Transverse colon (tissue), 4 donors: ENCODE data around the gene CATSPERD. TPM values are rescaled to one million over a fixed set of nuclear protein-coding genes. Genes with fewer than 3 reads are reported as not detected.

Experiments
- DNase-seq: peaks from one replicate; pipeline ENCODE4 v3.0.0-alpha.2; 2019
- H3K27ac ChIP-seq, 4 donors: fragments of 200-600 bp; sonication (generic); 2 replicates each; pipeline ENCODE4 v1.5.1; 2016 to 2018; ENCODE audit warnings: inconsistent platforms in 4 of 4
- H3K27me3 ChIP-seq: fragments of 200-600 bp; sonication (generic); 2 replicates; pipeline ENCODE4 v1.5.1; 2017; ENCODE audit warnings: inconsistent platforms
- H3K36me3 ChIP-seq, 4 donors: fragments of 200-600 bp; sonication (generic); 2 replicates each; pipeline ENCODE4 v1.5.1; 2017 to 2019; ENCODE audit warnings: inconsistent platforms in 4 of 4
- H3K4me1 ChIP-seq, 4 donors: fragments of 200-600 bp; sonication (generic); 2 replicates each; pipeline ENCODE4 v1.5.1; 2017 to 2020; ENCODE audit warnings: inconsistent platforms in 4 of 4
- H3K4me3 ChIP-seq, 4 donors: fragments of 200-600 bp; sonication (generic); 1 replicate in 1 of 4; 2 replicates in 3 of 4; pipeline versions ENCODE4 v1.5.1 to v1.6.1; 2017 to 2019; ENCODE audit warnings: inconsistent platforms in 4 of 4
- H3K9me3 ChIP-seq, 2 donors: fragments of 200-600 bp; sonication (generic); 2 replicates each; pipeline ENCODE4 v1.5.1; 2017 to 2019; ENCODE audit warnings: inconsistent platforms in 2 of 2
- EP300 ChIP-seq: sonication (generic); formaldehyde crosslinking; IDR thresholded peaks from one replicate; pipeline ENCODE4 v1.6.1; 2017; ENCODE audit warnings: antibody characterized with exemption, low read depth
- POLR2A ChIP-seq: fragments of 450-650 bp; IDR thresholded peaks from one replicate; pipeline ENCODE4 v1.6.1; 2016; ENCODE audit warnings: antibody characterized with exemption, mild to moderate bottlenecking, moderate library complexity
- POLR2AphosphoS5 ChIP-seq, 3 donors: sonication (generic); formaldehyde crosslinking; IDR thresholded peaks; one replicate each; pipeline ENCODE4 v1.6.1; 2016; ENCODE audit warnings: antibody characterized with exemption in 3 of 3
- WGBS, 2 donors: methylation state at CpG; one replicate each; pipeline ENCODE4 v1.1.5; 2018; ENCODE audit warnings: low coverage in 1 of 2; 5-methylcytosine and 5-hydroxymethylcytosine counted together
- in situ Hi-C, 4 donors: fragments of 200-750 bp; cut with MboI; loops; one replicate each; pipeline versions ENCODE4 v1.15.0 to v1.15.1; 2017; ENCODE audit warnings: low sequenced_read_pairs in 3 of 4, low pct_ligation_motif_present in 1 of 4, low pct_unique_long_range_greater_than_20kb in 1 of 4
- intact Hi-C: fragments of 100-400 bp; cut with DNase I; formaldehyde crosslinking; loops from one replicate; pipeline ENCODE4 v1.15.1; 2023; ENCODE audit warnings: low total_unique reads
- total RNA-seq, 4 donors: library from RNA; depleted of rRNA; stranded (reverse); fragments of >200 nt; gene quantifications; one replicate each; pipeline ENCODE4 v1.1.0, GENCODE V29; 2016
- TF ChIP-seq, protein P1 (sequence below), 5 experiments: fragments of 200-600 bp in 3 of 5; fragments of 450-650 bp in 2 of 5; sonication (generic) in 3 of 5; IDR thresholded peaks; 1 replicate in 2 of 5; 2 replicates in 3 of 5; pipeline ENCODE4 v1.5.1; 2016 to 2017; ENCODE audit warnings: antibody characterized with exemption in 5 of 5, inconsistent platforms in 3 of 5, mild to moderate bottlenecking in 2 of 5, moderate library complexity in 1 of 5

CATSPERD gene
- total RNA-seq, 4 donors from 2014 or later = not detected

GRCh38 chr19:5674714-5675113 lies 45.7 kb upstream of the CATSPERD start:
- Histone ChIP-seq H3K27ac (no peak overlapping the region), H3K36me3 (peaks cover 0 to under 1% (median 0%) of the 10 kb centered on the region in 4 donors), H3K4me3 (no peak overlapping the region), H3K27me3 (no peaks in the 10 kb centered on the region), H3K9me3 (no peaks in the 10 kb centered on the region), H3K4me1 (peaks cover 7 to 9% (median 8%) of the 10 kb centered on the region in 4 donors)
- in situ Hi-C loops = no loop called here
- intact Hi-C loops = no loop called here
- DNase-seq = no peak
- 73 to 96% methylated on average over 2 to 5 of the region's 5 CpGs for WGBS, 2 donors
- TF ChIP-seq POLR2AphosphoS5 (IDR thresholded peaks at IDR 0.05) = no peak
- TF ChIP-seq POLR2A = no peak
- TF ChIP-seq, protein P1, sequence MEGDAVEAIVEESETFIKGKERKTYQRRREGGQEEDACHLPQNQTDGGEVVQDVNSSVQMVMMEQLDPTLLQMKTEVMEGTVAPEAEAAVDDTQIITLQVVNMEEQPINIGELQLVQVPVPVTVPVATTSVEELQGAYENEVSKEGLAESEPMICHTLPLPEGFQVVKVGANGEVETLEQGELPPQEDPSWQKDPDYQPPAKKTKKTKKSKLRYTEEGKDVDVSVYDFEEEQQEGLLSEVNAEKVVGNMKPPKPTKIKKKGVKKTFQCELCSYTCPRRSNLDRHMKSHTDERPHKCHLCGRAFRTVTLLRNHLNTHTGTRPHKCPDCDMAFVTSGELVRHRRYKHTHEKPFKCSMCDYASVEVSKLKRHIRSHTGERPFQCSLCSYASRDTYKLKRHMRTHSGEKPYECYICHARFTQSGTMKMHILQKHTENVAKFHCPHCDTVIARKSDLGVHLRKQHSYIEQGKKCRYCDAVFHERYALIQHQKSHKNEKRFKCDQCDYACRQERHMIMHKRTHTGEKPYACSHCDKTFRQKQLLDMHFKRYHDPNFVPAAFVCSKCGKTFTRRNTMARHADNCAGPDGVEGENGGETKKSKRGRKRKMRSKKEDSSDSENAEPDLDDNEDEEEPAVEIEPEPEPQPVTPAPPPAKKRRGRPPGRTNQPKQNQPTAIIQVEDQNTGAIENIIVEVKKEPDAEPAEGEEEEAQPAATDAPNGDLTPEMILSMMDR (IDR thresholded peaks at IDR 0.05) = no peak
- TF ChIP-seq EP300 = no peak

- H3K4me1 ChIP-seq = peaks cover 11 to 14% (median 13%) of the 10 kb centered on the region in 4 donors
- H3K27ac ChIP-seq = no peak overlapping the region
- in situ Hi-C loops (no loop called here), intact Hi-C loops (no loop called here)
- no peaks in the 10 kb centered on the region for H3K9me3 ChIP-seq
- DNase-seq = no peak
- no peaks in the 10 kb centered on the region for H3K27me3 ChIP-seq
- no peaks in the 10 kb centered on the region for H3K36me3 ChIP-seq
- TF ChIP-seq POLR2AphosphoS5 (IDR thresholded peaks at IDR 0.05) = no peak
- H3K4me3 ChIP-seq = no peak overlapping the region
- WGBS, 2 donors = 60% methylated on average over 17 of the region's 17 CpGs; no CpG with 5 or more reads in 1 of the 2 donors
Measured at GRCh38 chr19:5676105-5676771, 44.2 kb upstream of the CATSPERD start.

GRCh38 chr19:5676772-5677105 lies 43.7 kb upstream of the CATSPERD start:
- in situ Hi-C loops = no loop called here
- no peak overlapping the region for H3K27ac ChIP-seq
- no peak for TF ChIP-seq EP300
- TF ChIP-seq, protein P1 (IDR thresholded peaks at IDR 0.05) = no peak
- TF ChIP-seq POLR2A = no peak
- TF ChIP-seq POLR2AphosphoS5 (IDR thresholded peaks at IDR 0.05) = no peak
- H3K27me3 ChIP-seq = no peaks in the 10 kb centered on the region
- no peak overlapping the region for H3K4me3 ChIP-seq
- no peak for DNase-seq
- intact Hi-C loops = no loop called here
- no peaks in the 10 kb centered on the region for H3K9me3 ChIP-seq
- peaks cover 11 to 15% (median 14%) of the 10 kb centered on the region in 4 donors for H3K4me1 ChIP-seq
- WGBS, 2 donors = 60% methylated on average over 11 of the region's 13 CpGs; no CpG with 5 or more reads in 1 of the 2 donors
- no peaks in the 10 kb centered on the region for H3K36me3 ChIP-seq

DNA sequence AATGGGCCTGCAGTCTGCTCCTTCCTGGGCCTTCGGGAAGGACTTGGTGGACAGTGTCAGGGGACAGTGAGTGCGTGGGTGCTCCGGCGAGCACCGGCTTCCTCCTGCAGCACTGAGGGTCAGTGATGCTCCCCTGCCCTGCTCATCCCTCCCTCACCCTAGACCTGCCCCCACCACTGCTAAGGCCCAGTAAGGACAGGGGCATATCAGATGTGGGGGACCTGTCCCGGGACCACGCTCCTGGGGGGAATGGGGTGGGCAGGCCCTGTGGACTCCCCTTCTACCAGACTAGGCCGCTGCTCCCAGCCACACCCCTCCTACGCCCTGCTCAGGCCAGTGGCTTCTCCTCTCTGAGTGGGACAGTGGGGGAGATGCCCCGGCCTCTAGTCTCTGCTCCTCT lies 43.3 kb upstream of the CATSPERD start:
- no peak overlapping the region for H3K27ac ChIP-seq
- no peaks in the 10 kb centered on the region for H3K36me3 ChIP-seq
- intact Hi-C loops (no loop called here), in situ Hi-C loops (no loop called here)
- WGBS, 2 donors = 87% methylated on average over 10 of the region's 10 CpGs; no CpG with 5 or more reads in 1 of the 2 donors
- H3K9me3 ChIP-seq = no peaks in the 10 kb centered on the region
- no peak overlapping the region for H3K4me3 ChIP-seq
- H3K4me1 ChIP-seq = peaks cover 11 to 15% (median 14%) of the 10 kb centered on the region in 4 donors
- DNase-seq = no peak
- H3K27me3 ChIP-seq = no peaks in the 10 kb centered on the region
- TF ChIP-seq EP300 (no peak), POLR2AphosphoS5 (IDR thresholded peaks at IDR 0.05) (no peak), POLR2A (no peak)
- TF ChIP-seq, protein P1 (IDR thresholded peaks at IDR 0.05) = no peak
